Peyer's patch (tissue), 4 donors: Measurements from ENCODE around the gene KANSL1.

ENCODE experiments used
- POLR2A ChIP-seq, 2 donors: fragments of 450-650 bp; IDR thresholded peaks; one replicate each; pipeline ENCODE4 v1.5.1; 2017; ENCODE audit warnings: antibody characterized with exemption in 2 of 2, mild to moderate bottlenecking in 2 of 2, moderate library complexity in 2 of 2
- TF ChIP-seq, protein P1 (sequence below), 6 experiments: fragments of 450-650 bp in 4 of 6; fragments of 200-600 bp in 2 of 6; sonication (generic) in 1 of 6; IDR thresholded peaks; one replicate each; pipeline ENCODE4 v1.5.1; 2017 to 2019; ENCODE audit warnings: antibody characterized with exemption in 6 of 6, mild to moderate bottlenecking in 3 of 6, moderate library complexity in 1 of 6

DNA sequence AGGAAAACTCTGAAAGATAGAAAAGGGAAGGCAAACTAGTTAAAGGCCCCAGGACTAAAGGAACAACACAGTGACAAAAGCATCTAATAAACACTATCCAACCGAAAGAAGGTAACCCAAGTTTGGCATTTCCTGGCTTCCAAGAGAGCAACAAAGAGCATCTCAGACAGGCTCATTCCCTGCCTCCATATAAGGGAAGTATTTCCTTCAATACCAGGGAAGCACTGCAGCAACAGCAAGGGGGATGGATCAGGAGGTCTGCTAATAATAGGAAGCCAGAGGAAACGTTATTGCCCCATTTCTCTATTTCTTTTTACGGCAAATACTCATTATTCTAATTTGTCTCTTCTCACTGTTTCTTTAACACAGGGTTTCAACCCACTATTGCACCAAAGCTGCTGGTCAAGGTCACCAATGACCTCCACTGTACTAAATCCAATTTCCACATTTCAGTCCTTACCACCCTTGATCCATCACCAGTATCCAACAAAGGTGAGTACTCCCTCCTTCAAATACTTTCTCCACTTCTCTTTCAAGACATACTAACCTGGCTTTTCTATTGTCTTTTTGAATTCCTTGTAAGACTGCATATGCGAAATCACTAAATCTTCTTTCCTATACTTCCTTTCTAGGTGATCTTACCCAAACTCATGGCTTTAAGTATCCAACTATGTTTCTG lies 86.1 kb downstream of the KANSL1 start:
- TF ChIP-seq, protein P1, sequence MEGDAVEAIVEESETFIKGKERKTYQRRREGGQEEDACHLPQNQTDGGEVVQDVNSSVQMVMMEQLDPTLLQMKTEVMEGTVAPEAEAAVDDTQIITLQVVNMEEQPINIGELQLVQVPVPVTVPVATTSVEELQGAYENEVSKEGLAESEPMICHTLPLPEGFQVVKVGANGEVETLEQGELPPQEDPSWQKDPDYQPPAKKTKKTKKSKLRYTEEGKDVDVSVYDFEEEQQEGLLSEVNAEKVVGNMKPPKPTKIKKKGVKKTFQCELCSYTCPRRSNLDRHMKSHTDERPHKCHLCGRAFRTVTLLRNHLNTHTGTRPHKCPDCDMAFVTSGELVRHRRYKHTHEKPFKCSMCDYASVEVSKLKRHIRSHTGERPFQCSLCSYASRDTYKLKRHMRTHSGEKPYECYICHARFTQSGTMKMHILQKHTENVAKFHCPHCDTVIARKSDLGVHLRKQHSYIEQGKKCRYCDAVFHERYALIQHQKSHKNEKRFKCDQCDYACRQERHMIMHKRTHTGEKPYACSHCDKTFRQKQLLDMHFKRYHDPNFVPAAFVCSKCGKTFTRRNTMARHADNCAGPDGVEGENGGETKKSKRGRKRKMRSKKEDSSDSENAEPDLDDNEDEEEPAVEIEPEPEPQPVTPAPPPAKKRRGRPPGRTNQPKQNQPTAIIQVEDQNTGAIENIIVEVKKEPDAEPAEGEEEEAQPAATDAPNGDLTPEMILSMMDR (IDR thresholded peaks at IDR 0.05): no peak
- no peak for TF ChIP-seq POLR2A (IDR thresholded peaks at IDR 0.05)
